ENCODE data around the gene CAVIN2.

GRCh38 chr2:191803007-191803406 lies 43.9 kb downstream of the CAVIN2 start:
- TF ChIP-seq CTCF (IDR thresholded peaks at IDR 0.05) (no peak), POLR2A (IDR thresholded peaks at IDR 0.05) (no peak), EP300 (IDR thresholded peaks at IDR 0.05) (no peak), POLR2AphosphoS5 (IDR thresholded peaks at IDR 0.05) (no peak)

All from upper lobe of left lung (tissue), 4 donors.